Nephron (organoid): ENCODE data around the gene DPP8.

Experiments
- H3K27ac Mint-ChIP-seq, 3 experiments: 2 replicates each; pipeline ENCODE4 v1.8.0; 2020; ENCODE audit warnings: mixed read lengths in 3 of 3, mild to moderate bottlenecking in 2 of 3, moderate library complexity in 1 of 3
- H3K27me3 Mint-ChIP-seq: 2 replicates; pipeline ENCODE4 v1.8.0; 2021; ENCODE audit warnings: low read depth, mild to moderate bottlenecking, moderate library complexity, mixed read lengths
- H3K36me3 Mint-ChIP-seq: 2 replicates; pipeline ENCODE4 v1.8.0; 2020; ENCODE audit warnings: low read depth, mixed read lengths
- H3K4me1 Mint-ChIP-seq: 2 replicates; pipeline ENCODE4 v1.8.0; 2020; ENCODE audit warnings: mixed read lengths
- H3K4me3 Mint-ChIP-seq, 3 experiments: 2 replicates each; pipeline ENCODE4 v1.8.0; 2020; ENCODE audit warnings: mild to moderate bottlenecking in 3 of 3, mixed read lengths in 3 of 3, moderate library complexity in 2 of 3
- H3K9me3 Mint-ChIP-seq: 2 replicates; pipeline ENCODE4 v1.8.0; 2020; ENCODE audit warnings: mixed read lengths
- CTCF ChIP-seq, 3 experiments: fragments of 200-600 bp; sonication (generic); IDR thresholded peaks; one replicate each; pipeline ENCODE4 v1.5.0; 2021; ENCODE audit warnings: antibody characterized with exemption in 3 of 3; ENCODE audit not compliant: unreplicated experiment in 3 of 3

The DPP8 gene

GRCh38 chr15:65516997-65517865 is at the start of gene DPP8:
TSS of gene DPP8 (minus strand) at chr15:65517689. CDS start at chr15:65512553, 5,136 bp downstream.
- Mint-ChIP-seq H3K36me3 (peaks cover 6% of the 10 kb centered on the region), H3K4me1 (peaks cover 42% of the 10 kb centered on the region), H3K27me3 (no peaks in the 10 kb centered on the region), H3K9me3 (no peaks in the 10 kb centered on the region), H3K27ac (peak within 1 kb of the TSS; percentile 80 to 98 (median 96)), H3K4me3 (peak within 1 kb of the TSS; percentile 92 to 99 (median 96))
- TF ChIP-seq CTCF (IDR thresholded peaks at IDR 0.05; ENCODE audit: unreplicated experiment in 3 of 3), result peak; percentile 91 to 97 (median 92)

- Mint-ChIP-seq H3K36me3 (peaks cover 97% of the 10 kb centered on the region), H3K27me3 (no peaks in the 10 kb centered on the region), H3K4me1 (no peaks in the 10 kb centered on the region), H3K4me3 (no peak overlapping the region), H3K9me3 (peaks cover 16% of the 10 kb centered on the region), H3K27ac (peak overlapping the region; percentile 25 to 66 (median 44))
- no peak for TF ChIP-seq CTCF (IDR thresholded peaks at IDR 0.05; ENCODE audit: unreplicated experiment in 3 of 3)
Measured at GRCh38 chr15:65561934-65562333, 44.4 kb upstream of the DPP8 start.

- Mint-ChIP-seq H3K27me3 (no peaks in the 10 kb centered on the region), H3K36me3 (peaks cover 95% of the 10 kb centered on the region), H3K9me3 (peaks cover 7% of the 10 kb centered on the region), H3K4me3 (no peak overlapping the region), H3K27ac (no peak overlapping the region), H3K4me1 (no peaks in the 10 kb centered on the region)
- no peak for TF ChIP-seq CTCF (IDR thresholded peaks at IDR 0.05; ENCODE audit: unreplicated experiment in 3 of 3)
Measured at GRCh38 chr15:65559941-65560340, 42.5 kb upstream of the DPP8 start.

DNA sequence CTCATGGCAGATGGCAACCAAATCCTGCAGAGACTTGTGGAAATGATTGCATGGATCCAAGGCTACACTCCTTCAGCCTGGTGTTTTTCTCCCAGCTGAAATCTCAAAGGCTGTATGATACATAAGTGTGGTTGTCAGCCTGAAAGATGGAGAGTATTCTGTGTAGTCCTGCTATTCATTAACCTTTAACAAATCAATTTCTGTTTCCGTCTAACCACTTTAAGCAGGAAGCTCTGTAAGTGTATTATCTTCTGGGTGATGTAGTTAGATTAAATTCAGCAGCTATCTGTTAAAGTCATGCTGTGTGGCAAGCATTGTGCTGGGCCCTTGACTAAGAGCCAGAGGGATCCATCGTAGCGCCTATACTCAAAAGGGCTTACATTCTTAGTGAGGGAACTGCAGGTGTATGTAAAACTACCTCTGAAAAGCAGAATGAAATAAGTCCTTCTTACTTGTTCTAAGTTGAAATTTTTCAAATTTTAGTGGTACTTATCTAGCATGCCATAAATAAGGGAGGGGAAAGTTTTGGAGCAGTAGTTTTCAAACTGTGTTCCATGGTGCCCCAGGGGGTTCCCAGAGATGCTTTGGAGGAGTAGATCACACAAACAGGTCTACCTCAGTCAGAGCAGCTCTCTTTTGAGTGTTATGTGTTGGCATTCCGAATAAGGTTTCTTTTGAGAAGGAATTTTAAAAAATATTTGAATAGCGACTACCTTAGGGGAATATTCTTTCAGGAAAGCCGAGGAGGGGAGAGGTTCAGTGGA is 41.7 kb upstream of the DPP8 start:
- Mint-ChIP-seq H3K4me1 (no peaks in the 10 kb centered on the region), H3K36me3 (peaks cover 93% of the 10 kb centered on the region), H3K27ac (peak overlapping the region in 1 of 3 experiments; percentile 20), H3K4me3 (no peak overlapping the region), H3K9me3 (peaks cover 2% of the 10 kb centered on the region), H3K27me3 (no peaks in the 10 kb centered on the region)
- no peak for TF ChIP-seq CTCF (IDR thresholded peaks at IDR 0.05; ENCODE audit: unreplicated experiment in 3 of 3)

DNA sequence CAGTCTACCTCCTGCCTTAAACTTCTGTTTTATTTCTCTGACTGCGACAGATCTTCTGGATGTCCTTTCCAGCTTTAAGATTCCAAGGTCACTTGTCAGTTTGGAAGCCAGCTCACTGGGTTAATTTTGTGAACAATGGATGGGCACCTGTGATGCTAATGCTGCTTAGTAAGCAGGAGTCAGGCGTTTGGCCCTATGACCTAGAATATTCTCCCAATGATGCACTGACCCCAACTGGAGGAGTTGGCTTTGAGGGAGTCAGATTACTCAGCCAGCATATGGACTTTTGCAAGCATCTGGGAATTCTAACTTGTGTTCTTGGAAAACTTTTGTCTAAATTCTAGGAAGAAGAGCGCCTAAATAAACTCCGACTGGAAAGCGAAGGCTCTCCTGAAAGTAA is 40.8 kb upstream of the DPP8 start:
- H3K27ac Mint-ChIP-seq, result peak overlapping the region in 1 of 3 experiments; percentile 20
- H3K9me3 Mint-ChIP-seq, result no peaks in the 10 kb centered on the region
- TF ChIP-seq CTCF (IDR thresholded peaks at IDR 0.05; ENCODE audit: unreplicated experiment in 3 of 3), result no peak
- peaks cover 93% of the 10 kb centered on the region for H3K36me3 Mint-ChIP-seq
- H3K4me3 Mint-ChIP-seq, result no peak overlapping the region
- no peaks in the 10 kb centered on the region for H3K27me3 Mint-ChIP-seq
- peaks cover 8% of the 10 kb centered on the region for H3K4me1 Mint-ChIP-seq
